GM19328 (cell line): ENCODE measurements around the gene CD33.
"Not testable (repeated sequence)": the region's sequence is repeated elsewhere in the genome, so short reads cannot be mapped to it uniquely, and the experiment has no call there.

Experiments used
- ATAC-seq: cut with Tn5 transposase; IDR thresholded peaks from one replicate; pipeline ENCODE4 v1.9.1; 2021; ENCODE audit warnings: mild to moderate bottlenecking, moderate library complexity; ENCODE audit not compliant: unreplicated experiment

The CD33 gene

GRCh38 chr19:51224898-51225393, at the start of gene CD33:
TSS of gene CD33 (plus strand) at chr19:51225080. CDS start at chr19:51225119, 39 bp downstream.
- ATAC-seq, result not testable (repeated sequence)

GRCh38 chr19:51179256-51179655, 45.6 kb upstream of the CD33 start:
- no peak for ATAC-seq

GRCh38 chr19:51181377-51181912, 43.4 kb upstream of the CD33 start:
- no peak for ATAC-seq

GRCh38 chr19:51181913-51182419, 42.9 kb upstream of the CD33 start:
- ATAC-seq, result no peak

GRCh38 chr19:51183629-51184028, 41.3 kb upstream of the CD33 start:
- ATAC-seq, result no peak

- no peak for ATAC-seq
Observed at GRCh38 chr19:51185069-51185867, 39.6 kb upstream of the CD33 start.

GRCh38 chr19:51185868-51186215, 39.0 kb upstream of the CD33 start:
- ATAC-seq, result no peak

- ATAC-seq, result no peak
Observed at GRCh38 chr19:51186323-51186722, 38.6 kb upstream of the CD33 start.

GRCh38 chr19:51187395-51188226, 37.3 kb upstream of the CD33 start:
- ATAC-seq, result no peak

GRCh38 chr19:51188227-51188559, 36.7 kb upstream of the CD33 start:
- ATAC-seq, result no peak

- no peak for ATAC-seq
Observed at GRCh38 chr19:51192689-51193088, 32.2 kb upstream of the CD33 start.

GRCh38 chr19:51194527-51195315, 30.2 kb upstream of the CD33 start:
- ATAC-seq, result no peak

GRCh38 chr19:51195316-51195586, 29.6 kb upstream of the CD33 start:
- no peak for ATAC-seq

- no peak for ATAC-seq
Observed at GRCh38 chr19:51195616-51196015, 29.3 kb upstream of the CD33 start.

- no peak for ATAC-seq
Observed at GRCh38 chr19:51196181-51196580, 28.7 kb upstream of the CD33 start.

GRCh38 chr19:51198641-51199040, 26.2 kb upstream of the CD33 start:
- no peak for ATAC-seq

GRCh38 chr19:51200071-51200666, 24.7 kb upstream of the CD33 start:
- ATAC-seq, result no peak

GRCh38 chr19:51201712-51202111, 23.2 kb upstream of the CD33 start:
- no peak for ATAC-seq

- no peak for ATAC-seq
Observed at GRCh38 chr19:51203916-51204315, 21.0 kb upstream of the CD33 start.

GRCh38 chr19:51204321-51204720, 20.6 kb upstream of the CD33 start:
- ATAC-seq, result no peak

GRCh38 chr19:51207747-51208146, 17.1 kb upstream of the CD33 start:
- no peak for ATAC-seq
